Spinal cord (tissue), 10 donors: ENCODE results near the gene POLDIP3. TPM values are rescaled to one million over a fixed set of nuclear protein-coding genes. Genes with fewer than 3 reads are reported as not detected.

Experiments
- DNase-seq, 6 donors: peaks; one replicate each; pipeline versions ENCODE4 v3.0.0 to v3.0.0-alpha.2; 2013 to 2015; ENCODE audit warnings: low spot score in 6 of 6, low read depth in 4 of 6
- H3K27ac ChIP-seq: one replicate; pipeline ENCODE4 v1.5.1; 2013; ENCODE audit warnings: low read depth, low read length, control low read depth
- H3K27me3 ChIP-seq: one replicate; pipeline ENCODE4 v1.6.1; 2013; ENCODE audit warnings: low read length; ENCODE audit not compliant: control insufficient read depth, insufficient read depth
- H3K36me3 ChIP-seq: one replicate; pipeline ENCODE4 v1.6.1; 2013; ENCODE audit warnings: low read length; ENCODE audit not compliant: control insufficient read depth, insufficient read depth
- H3K4me1 ChIP-seq: one replicate; pipeline ENCODE4 v1.6.1; 2013; ENCODE audit warnings: low read length; ENCODE audit not compliant: control insufficient read depth, insufficient read depth
- H3K4me3 ChIP-seq: one replicate; pipeline ENCODE4 v1.5.1; 2013; ENCODE audit warnings: low read depth, low read length, control low read depth
- H3K9me3 ChIP-seq: one replicate; pipeline ENCODE4 v1.6.1; 2013; ENCODE audit warnings: low read length; ENCODE audit not compliant: control insufficient read depth, insufficient read depth
- WGBS: methylation state at CpG from one replicate; pipeline ENCODE4 v1.1.5; 2013; ENCODE audit warnings: missing lambda C conversion rate; ENCODE audit not compliant: insufficient coverage; 5-methylcytosine and 5-hydroxymethylcytosine counted together
- long read RNA-seq, 4 donors: transcript quantifications; one replicate each; lab custom pipeline, GENCODE V29; 2026
- polyA plus RNA-seq, 2 donors: library from polyadenylated mRNA; unstranded; fragments of 120-200 nt; gene quantifications; one replicate each; pipeline ENCODE4 v1.2.1, GENCODE V29; 2013; ENCODE audit not compliant: insufficient read length in 2 of 2
- total RNA-seq, 2 donors: library from RNA; depleted of rRNA in 1 of 2; stranded (reverse); fragments of 120-200 nt in 1 of 2; fragments of >200 nt in 1 of 2; gene quantifications; one replicate each; pipeline versions ENCODE4 v1.2.3 to v1.2.4, GENCODE V29; 2013 to 2014
- donor health status: healthy.

POLDIP3 gene
- total RNA-seq (10 to 100 TPM; 29.2 to 55.0 TPM), polyA plus RNA-seq (10 to 100 TPM; 90.8 to 92.6 TPM)
- long read RNA-seq, donor 1, transcript POLDIP3-201 (9 exons, 3,441 nt), result major isoform, 29 of 38 reads
- long read RNA-seq, donor 1, transcript POLDIP3-203 (8 exons, 3,323 nt), result minor isoform, 9 of 38 reads
- long read RNA-seq, donor 1, partial matches to known transcripts, result 0 of 38 reads
- long read RNA-seq, donor 1, other reads (novel, unspliced or antisense), result 0 of 38 reads
- long read RNA-seq, donor 2, transcript POLDIP3-201 (9 exons, 3,441 nt), result major isoform, 6 of 61 reads
- long read RNA-seq, donor 2, partial matches to known transcripts, result 0 of 61 reads
- long read RNA-seq, donor 2, other reads (novel, unspliced or antisense), result 52 of 61 reads
- long read RNA-seq, donor 3, transcript POLDIP3-201 (9 exons, 3,441 nt), result major isoform, 8 of 307 reads
- long read RNA-seq, donor 3, partial matches to known transcripts, result 296 of 307 reads
- long read RNA-seq, donor 3, other reads (novel, unspliced or antisense), result 0 of 307 reads
- long read RNA-seq, donor 4, transcript POLDIP3-201 (9 exons, 3,441 nt), result major isoform, 37 of 54 reads
- long read RNA-seq, donor 4, partial matches to known transcripts, result 14 of 54 reads
- long read RNA-seq, donor 4, other reads (novel, unspliced or antisense), result 0 of 54 reads

GRCh38 chr22:42614312-42615091, at the start of gene POLDIP3:
Gene POLDIP3 (minus strand): TSS chr22:42614883. CDS start chr22:42614857, 26 bp downstream.
- H3K4me1 ChIP-seq, result peaks cover 60% of the 10 kb centered on the region
- 0% methylated on average over 77 of the region's 85 CpGs for WGBS
- no peaks in the 10 kb centered on the region for H3K27me3 ChIP-seq

GRCh38 chr22:42661985-42662831, 47.5 kb upstream of the POLDIP3 start:
- peaks cover 15% of the 10 kb centered on the region for H3K4me1 ChIP-seq
- H3K4me3 ChIP-seq, result peak overlapping the region; percentile 48
- H3K36me3 ChIP-seq, result no peaks in the 10 kb centered on the region
- H3K9me3 ChIP-seq, result no peaks in the 10 kb centered on the region
- H3K27me3 ChIP-seq, result peaks cover 3% of the 10 kb centered on the region
- peak in 4 of 6 donors; percentile 64 to 93 (median 80) for DNase-seq
- H3K27ac ChIP-seq, result no peak overlapping the region
- WGBS, result 2% methylated on average over 67 of the region's 68 CpGs

More at GRCh38 chr22:42614312-42615091, at the start of gene POLDIP3:
- peak; percentile 97 to 99 (median 98) for DNase-seq
- H3K36me3 ChIP-seq, result peaks cover 18% of the 10 kb centered on the region
- H3K4me3 ChIP-seq, result peak within 1 kb of the TSS; percentile 85
- H3K9me3 ChIP-seq, result no peaks in the 10 kb centered on the region
- H3K27ac ChIP-seq, result peak within 1 kb of the TSS; percentile 98

- no peaks in the 10 kb centered on the region for H3K36me3 ChIP-seq
- H3K9me3 ChIP-seq, result no peaks in the 10 kb centered on the region
- H3K27me3 ChIP-seq, result no peaks in the 10 kb centered on the region
- 98% methylated on average over 4 of the region's 8 CpGs for WGBS
- H3K4me1 ChIP-seq, result peaks cover 4% of the 10 kb centered on the region
- H3K27ac ChIP-seq, result no peak overlapping the region
- DNase-seq, result no peak
- H3K4me3 ChIP-seq, result no peak overlapping the region
Measured at GRCh38 chr22:42656578-42656977, 41.9 kb upstream of the POLDIP3 start.

GRCh38 chr22:42655693-42656092, 41.0 kb upstream of the POLDIP3 start:
- H3K36me3 ChIP-seq, result no peaks in the 10 kb centered on the region
- H3K4me1 ChIP-seq, result peaks cover 2% of the 10 kb centered on the region
- no peak overlapping the region for H3K4me3 ChIP-seq
- no peak for DNase-seq
- H3K27ac ChIP-seq, result no peak overlapping the region
- WGBS, result 70% methylated on average over 8 of the region's 9 CpGs
- no peaks in the 10 kb centered on the region for H3K9me3 ChIP-seq
- H3K27me3 ChIP-seq, result no peaks in the 10 kb centered on the region

GRCh38 chr22:42654436-42655073, 39.9 kb upstream of the POLDIP3 start:
- WGBS, result 91% methylated on average over 5 of the region's 7 CpGs
- H3K36me3 ChIP-seq, result no peaks in the 10 kb centered on the region
- no peaks in the 10 kb centered on the region for H3K9me3 ChIP-seq
- no peak overlapping the region for H3K27ac ChIP-seq
- H3K4me1 ChIP-seq, result peaks cover 9% of the 10 kb centered on the region
- H3K4me3 ChIP-seq, result no peak overlapping the region
- no peaks in the 10 kb centered on the region for H3K27me3 ChIP-seq
- DNase-seq, result no peak

- H3K9me3 ChIP-seq, result no peaks in the 10 kb centered on the region
- H3K4me1 ChIP-seq, result peaks cover 11% of the 10 kb centered on the region
- no peaks in the 10 kb centered on the region for H3K27me3 ChIP-seq
- no peak overlapping the region for H3K27ac ChIP-seq
- no peaks in the 10 kb centered on the region for H3K36me3 ChIP-seq
- 92% methylated on average over 2 of the region's 4 CpGs for WGBS
- H3K4me3 ChIP-seq, result no peak overlapping the region
- DNase-seq, result no peak
Measured at GRCh38 chr22:42653999-42654398, 39.3 kb upstream of the POLDIP3 start.

GRCh38 chr22:42651134-42651533, 36.5 kb upstream of the POLDIP3 start:
- Histone ChIP-seq H3K4me3 (no peak overlapping the region), H3K27ac (no peak overlapping the region), H3K27me3 (no peaks in the 10 kb centered on the region), H3K9me3 (no peaks in the 10 kb centered on the region), H3K36me3 (peaks cover 12% of the 10 kb centered on the region), H3K4me1 (peaks cover 34% of the 10 kb centered on the region)
- no peak for DNase-seq
- 92% methylated on average over 5 of the region's 7 CpGs for WGBS

- no peaks in the 10 kb centered on the region for H3K27me3 ChIP-seq
- peak within 1 kb of the TSS; percentile 78 for H3K4me3 ChIP-seq
- peak; percentile 26 to 93 (median 63) for DNase-seq
- peaks cover 50% of the 10 kb centered on the region for H3K4me1 ChIP-seq
- no peaks in the 10 kb centered on the region for H3K9me3 ChIP-seq
- peak within 1 kb of the TSS; percentile 86 for H3K27ac ChIP-seq
- peaks cover 28% of the 10 kb centered on the region for H3K36me3 ChIP-seq
- WGBS, result 1% methylated on average over 78 of the region's 81 CpGs
Measured at GRCh38 chr22:42649246-42650099, 34.8 kb upstream of the POLDIP3 start, which contains the start of gene CYB5R3. Gene CYB5R3 (minus strand): TSS chr22:42649392. CDS start chr22:42649315, 77 bp downstream.
